GM12878 (cell line): ENCODE measurements around the gene OGFR. TPM values are rescaled to one million over a fixed set of nuclear protein-coding genes. Genes with fewer than 3 reads are reported as not detected.

ENCODE experiments used
- ATAC-seq: fragments of 200-7000 bp; cut with Tn5 transposase; 3 replicates; pipeline ENCODE4 v1.9.1; 2020; ENCODE audit warnings: mild to moderate bottlenecking, moderate library complexity
- BruUV-seq: library from RNA; stranded (reverse); fragments of 400-500 nt; replicated peaks from 2 replicates; lab custom pipeline; 2021; lab: Mats Ljungman, UMichigan
- CTCF ChIA-PET: fragments of 300-600 bp; sonication (Branson Sonifier 250); formaldehyde crosslinking; extraction: SDS; loops from one replicate; lab custom pipeline; 2021; ENCODE audit warnings: inconsistent platforms; lab: Yijun Ruan, JAX
- POLR2A ChIA-PET: fragments of 350-600 bp; formaldehyde crosslinking; extraction: SDS; loops from one replicate; lab custom pipeline; 2021; ENCODE audit warnings: inconsistent platforms; lab: Charles Lee
- RAD21 ChIA-PET: fragments of 300-600 bp; sonication (Branson Sonifier 250); formaldehyde crosslinking; loops from one replicate; lab custom pipeline; 2023; ENCODE audit warnings: antibody characterized with exemption; ENCODE audit not compliant: unreplicated experiment; lab: Charles Lee
- SMC1A ChIA-PET: fragments of 300-600 bp; sonication (Branson Sonifier 250); formaldehyde crosslinking; loops from one replicate; lab custom pipeline; 2023; ENCODE audit not compliant: unreplicated experiment, uncharacterized antibody; lab: Charles Lee
- DNase-seq: peaks from one replicate; pipeline ENCODE4 v3.0.0-alpha.2; 2011; ENCODE audit warnings: low read depth, low spot score
- FAIRE-seq: peaks from 3 replicates; lab custom pipeline; 2011; peaks lifted over from hg19 to GRCh38; lab: Jason Lieb, UNC
- H2AFZ ChIP-seq: 2 replicates; pipeline ENCODE4 v1.6.0; 2011; ENCODE audit warnings: low read depth, low read length, control low read depth; ENCODE audit not compliant: control insufficient read depth
- H3K27ac ChIP-seq: 2 replicates; pipeline ENCODE4 v1.5.1; 2011; ENCODE audit warnings: control low read depth; ENCODE audit not compliant: control insufficient read depth, insufficient read depth
- H3K27me3 ChIP-seq, 2 experiments: replicated peaks in 1 of 2; 2 replicates each; pipeline versions ENCODE4 v1.6.0 to v1.6.1; 2011; ENCODE audit warnings: low read length in 1 of 2; ENCODE audit not compliant: control insufficient read depth in 2 of 2, insufficient read depth in 2 of 2
- H3K36me3 ChIP-seq, 2 experiments: 2 replicates each; pipeline ENCODE4 v1.5.1; 2011; ENCODE audit warnings: low read length in 1 of 2; ENCODE audit not compliant: control insufficient read depth in 2 of 2, insufficient read depth in 2 of 2
- H3K4me1 ChIP-seq: 2 replicates; pipeline ENCODE4 v1.6.1; 2011; ENCODE audit warnings: mild to moderate bottlenecking, low read length, moderate library complexity, mixed read lengths; ENCODE audit not compliant: control insufficient read depth, insufficient read depth
- H3K4me2 ChIP-seq: 2 replicates; pipeline ENCODE4 v1.6.0; 2011; ENCODE audit warnings: control low read depth; ENCODE audit not compliant: control insufficient read depth, insufficient read depth
- H3K4me3 ChIP-seq: fragments of 200-600 bp; sonication (generic); 2 replicates; pipeline ENCODE4 v1.5.1; 2016
- H3K79me2 ChIP-seq: 2 replicates; pipeline ENCODE4 v1.6.0; 2011; ENCODE audit warnings: low read length; ENCODE audit not compliant: control insufficient read depth, insufficient read depth
- H3K9ac ChIP-seq: 2 replicates; pipeline ENCODE4 v1.8.0; 2011; ENCODE audit warnings: low read length, control low read depth, mixed read lengths; ENCODE audit not compliant: control insufficient read depth, insufficient read depth
- H3K9me3 ChIP-seq: replicated peaks from 3 replicates; pipeline ENCODE4 v1.5.1; 2011; ENCODE audit warnings: mild to moderate bottlenecking, low read length; ENCODE audit not compliant: control insufficient read depth, insufficient read depth
- H4K20me1 ChIP-seq: 2 replicates; pipeline ENCODE4 v1.6.0; 2011; ENCODE audit not compliant: control insufficient read depth, insufficient read depth
- ASH2L ChIP-seq: fragments of 300-600, 200-600 bp; sonication (generic); IDR thresholded peaks from 2 replicates; pipeline ENCODE4 v1.6.1; 2017; ENCODE audit warnings: low read depth, mild to moderate bottlenecking, borderline replicate concordance
- BMI1 ChIP-seq: fragments of 450-650 bp; IDR thresholded peaks from 2 replicates; pipeline ENCODE4 v1.6.1; 2016; ENCODE audit warnings: mild to moderate bottlenecking, moderate library complexity, borderline replicate concordance
- DPF2 ChIP-seq: fragments of 450-650 bp; IDR thresholded peaks from 2 replicates; pipeline ENCODE4 v1.6.1; 2017; ENCODE audit warnings: mild to moderate bottlenecking
- GABPA ChIP-seq: IDR thresholded peaks from 2 replicates; pipeline ENCODE4 v1.6.1; 2014; ENCODE audit warnings: antibody characterized with exemption, low read depth, mild to moderate bottlenecking, inconsistent platforms
- MEF2B ChIP-seq: fragments of 450-650 bp; IDR thresholded peaks from 2 replicates; pipeline ENCODE4 v1.6.1; 2018; ENCODE audit warnings: mild to moderate bottlenecking, moderate library complexity; ENCODE audit not compliant: partially characterized antibody, poor library complexity, severe bottlenecking
- NBN ChIP-seq: fragments of 450-650 bp; IDR thresholded peaks from 2 replicates; pipeline ENCODE4 v1.6.1; 2016
- NFIC ChIP-seq: IDR thresholded peaks from 2 replicates; pipeline ENCODE4 v1.6.1; 2012; ENCODE audit warnings: low read depth, mild to moderate bottlenecking, inconsistent platforms, low read length, moderate library complexity
- TCF12 ChIP-seq: IDR thresholded peaks from 2 replicates; pipeline ENCODE4 v1.6.1; 2011; ENCODE audit warnings: low read depth, mild to moderate bottlenecking, low read length
- TCF7 ChIP-seq: IDR thresholded peaks from 2 replicates; pipeline ENCODE4 v1.6.1; 2014; ENCODE audit warnings: antibody characterized with exemption, borderline replicate concordance
- WGBS: methylation state at CpG from one replicate; pipeline ENCODE4 v1.1.6; 2016; ENCODE audit warnings: low lambda C conversion rate; ENCODE audit not compliant: insufficient replicate concordance, insufficient coverage; ENCODE audit errors: missing lambda C conversion rate; 5-methylcytosine and 5-hydroxymethylcytosine counted together
- in situ Hi-C: fragments of 300-500 bp; cut with MboI; formaldehyde crosslinking; loops from 9 replicates; pipeline ENCODE4 v1.14.3; 2018; ENCODE audit warnings: mixed read lengths
- intact Hi-C: fragments of 100-400 bp; cut with micrococcal nuclease; formaldehyde crosslinking; loops from one replicate; pipeline ENCODE4 v1.14.2; 2022; ENCODE audit not compliant: unreplicated experiment
- polyA plus RNA-seq, 11 experiments: library from polyadenylated mRNA; depleted of rRNA in 4 of 11; unstranded in 6 of 11; stranded (reverse) in 5 of 11; fragments of >200 nt; fragmentation: Nextera tagmentation in 4 of 11; fragmentation: Illumina TruSeq in 1 of 11; extraction: Ambion mirVana in 4 of 11; extraction: Trizol in 1 of 11; gene quantifications; 1 replicate in 1 of 11; 2 replicates in 10 of 11; pipeline versions ENCODE4 v1.2.1 to v1.2.3, GENCODE V29; 2011 to 2016; ENCODE audit warnings: inconsistent platforms in 2 of 11, missing spikeins in 2 of 11, low read depth in 1 of 11
- total RNA-seq, 4 experiments: library from RNA; depleted of rRNA in 3 of 4; stranded (reverse); fragments of >200 nt in 3 of 4; fragmentation: Illumina TruSeq in 1 of 4; extraction: Trizol in 1 of 4; gene quantifications; 2 replicates each; pipeline versions ENCODE4 v1.2.1 to v1.2.3, GENCODE V29; 2013 to 2021
- TF ChIP-seq, protein P1 (sequence below): fragments of 450-650 bp; IDR thresholded peaks from 2 replicates; pipeline ENCODE4 v1.6.1; 2017; ENCODE audit warnings: borderline replicate concordance
- TF ChIP-seq, protein P2 (sequence below): IDR thresholded peaks from 2 replicates; pipeline ENCODE4 v1.6.1; 2011; ENCODE audit warnings: low read depth, low read length, improper control_type of control experiment, borderline replicate concordance
- TF ChIP-seq, protein P3 (sequence below): IDR thresholded peaks from 2 replicates; pipeline ENCODE4 v1.6.1; 2011; ENCODE audit warnings: borderline replicate concordance, low read depth, mild to moderate bottlenecking, moderate library complexity, mixed read lengths, low read length; ENCODE audit not compliant: insufficient read depth; ENCODE audit errors: extremely low read length
- TF ChIP-seq, protein P4 (sequence below): IDR thresholded peaks from 2 replicates; pipeline ENCODE4 v1.6.1; 2012; ENCODE audit warnings: low read depth, low read length, improper control_type of control experiment
- TF ChIP-seq, protein P5 (sequence below): fragments of 450-650 bp; IDR thresholded peaks from 2 replicates; pipeline ENCODE4 v1.6.1; 2018; ENCODE audit warnings: borderline replicate concordance, mild to moderate bottlenecking; ENCODE audit not compliant: partially characterized antibody

OGFR gene
- total and polyA plus RNA-seq, 10 of the 15 experiments (the other 5 are each of a cell fraction or from before 2014, with no cell fraction given), result 0.72 to 62.1 (median 27.3) TPM

DNA sequence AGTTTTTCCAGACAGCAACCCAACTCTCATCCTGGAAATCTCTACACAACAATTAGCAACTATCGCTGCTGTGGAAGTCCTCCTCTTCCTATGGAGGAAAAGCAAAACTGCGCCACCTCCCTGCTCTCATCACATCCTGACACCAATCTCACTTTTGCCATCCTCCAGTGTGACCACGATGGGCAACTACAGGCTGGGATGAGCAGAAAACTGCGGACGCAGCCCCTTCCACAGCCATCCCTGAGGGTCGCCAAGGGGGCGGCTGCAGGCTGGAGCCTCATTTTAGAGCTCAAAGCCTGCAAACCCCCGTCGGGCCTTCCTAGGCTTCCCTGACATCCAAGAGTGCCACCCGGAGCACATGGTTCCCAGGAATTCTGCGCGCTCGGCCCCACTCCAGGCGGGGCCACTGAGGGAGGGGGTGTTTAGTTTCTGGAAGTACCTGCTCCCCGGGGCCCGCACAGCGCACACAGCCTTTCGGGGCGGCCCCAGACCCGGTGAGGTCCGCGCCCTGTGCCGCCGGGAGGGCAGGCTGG, 55.8 kb downstream of the OGFR start:
- DNase-seq (no peak), ATAC-seq (no peak), FAIRE-seq (no peak)
- intact Hi-C loops (no loop called here), in situ Hi-C loops (no loop called here)
- peak overlapping the region; percentile 38 for H3K9ac ChIP-seq
- 47% methylated on average over 24 of the region's 24 CpGs for WGBS
- H4K20me1 ChIP-seq, result no peaks in the 10 kb centered on the region
- RAD21 ChIA-PET, result no interaction called here
- peaks cover 5% of the 10 kb centered on the region for H3K4me1 ChIP-seq
- BruUV-seq, result no TSS peak
- no peaks in the 10 kb centered on the region for H3K9me3 ChIP-seq
- no peaks in the 10 kb centered on the region for H3K36me3 ChIP-seq
- SMC1A ChIA-PET, result interaction anchor here (1.0 to 1.4 kb wide), 2 partner anchors 38 to 94 kb away, joined by 3 read pairs; no protein-coding TSS in a partner anchor
- H3K27ac ChIP-seq, result no peak overlapping the region
- peak overlapping the region; percentile 89 for H3K4me2 ChIP-seq
- H3K4me3 ChIP-seq, result peak overlapping the region; percentile 75
- H3K79me2 ChIP-seq, result peaks cover 3% of the 10 kb centered on the region; the same call in 1 of the 2 replicates
- no peaks in the 10 kb centered on the region; a peak in 1 of 4 replicates for H3K27me3 ChIP-seq
- no peak overlapping the region for H2AFZ ChIP-seq
- CTCF ChIA-PET, result interaction anchor here (1.3 kb wide), 1 partner anchor 38 kb away, joined by 3 read pairs; no protein-coding TSS in a partner anchor
- POLR2A ChIA-PET, result no interaction called here
- TF ChIP-seq GABPA (no peak), NFIC (no peak), BMI1 (no peak), TCF12 (no peak), TCF7 (no peak), MEF2B (no peak), DPF2 (no peak), ASH2L (no peak), NBN (no peak)
- TF ChIP-seq, protein P1, sequence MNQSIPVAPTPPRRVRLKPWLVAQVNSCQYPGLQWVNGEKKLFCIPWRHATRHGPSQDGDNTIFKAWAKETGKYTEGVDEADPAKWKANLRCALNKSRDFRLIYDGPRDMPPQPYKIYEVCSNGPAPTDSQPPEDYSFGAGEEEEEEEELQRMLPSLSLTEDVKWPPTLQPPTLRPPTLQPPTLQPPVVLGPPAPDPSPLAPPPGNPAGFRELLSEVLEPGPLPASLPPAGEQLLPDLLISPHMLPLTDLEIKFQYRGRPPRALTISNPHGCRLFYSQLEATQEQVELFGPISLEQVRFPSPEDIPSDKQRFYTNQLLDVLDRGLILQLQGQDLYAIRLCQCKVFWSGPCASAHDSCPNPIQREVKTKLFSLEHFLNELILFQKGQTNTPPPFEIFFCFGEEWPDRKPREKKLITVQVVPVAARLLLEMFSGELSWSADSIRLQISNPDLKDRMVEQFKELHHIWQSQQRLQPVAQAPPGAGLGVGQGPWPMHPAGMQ, result no peak
- TF ChIP-seq, protein P2, sequence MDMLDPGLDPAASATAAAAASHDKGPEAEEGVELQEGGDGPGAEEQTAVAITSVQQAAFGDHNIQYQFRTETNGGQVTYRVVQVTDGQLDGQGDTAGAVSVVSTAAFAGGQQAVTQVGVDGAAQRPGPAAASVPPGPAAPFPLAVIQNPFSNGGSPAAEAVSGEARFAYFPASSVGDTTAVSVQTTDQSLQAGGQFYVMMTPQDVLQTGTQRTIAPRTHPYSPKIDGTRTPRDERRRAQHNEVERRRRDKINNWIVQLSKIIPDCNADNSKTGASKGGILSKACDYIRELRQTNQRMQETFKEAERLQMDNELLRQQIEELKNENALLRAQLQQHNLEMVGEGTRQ, result no peak
- TF ChIP-seq, protein P3, sequence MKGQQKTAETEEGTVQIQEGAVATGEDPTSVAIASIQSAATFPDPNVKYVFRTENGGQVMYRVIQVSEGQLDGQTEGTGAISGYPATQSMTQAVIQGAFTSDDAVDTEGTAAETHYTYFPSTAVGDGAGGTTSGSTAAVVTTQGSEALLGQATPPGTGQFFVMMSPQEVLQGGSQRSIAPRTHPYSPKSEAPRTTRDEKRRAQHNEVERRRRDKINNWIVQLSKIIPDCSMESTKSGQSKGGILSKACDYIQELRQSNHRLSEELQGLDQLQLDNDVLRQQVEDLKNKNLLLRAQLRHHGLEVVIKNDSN, result no peak
- TF ChIP-seq, protein P4, sequence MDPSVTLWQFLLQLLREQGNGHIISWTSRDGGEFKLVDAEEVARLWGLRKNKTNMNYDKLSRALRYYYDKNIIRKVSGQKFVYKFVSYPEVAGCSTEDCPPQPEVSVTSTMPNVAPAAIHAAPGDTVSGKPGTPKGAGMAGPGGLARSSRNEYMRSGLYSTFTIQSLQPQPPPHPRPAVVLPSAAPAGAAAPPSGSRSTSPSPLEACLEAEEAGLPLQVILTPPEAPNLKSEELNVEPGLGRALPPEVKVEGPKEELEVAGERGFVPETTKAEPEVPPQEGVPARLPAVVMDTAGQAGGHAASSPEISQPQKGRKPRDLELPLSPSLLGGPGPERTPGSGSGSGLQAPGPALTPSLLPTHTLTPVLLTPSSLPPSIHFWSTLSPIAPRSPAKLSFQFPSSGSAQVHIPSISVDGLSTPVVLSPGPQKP, result no peak
- TF ChIP-seq, protein P5, sequence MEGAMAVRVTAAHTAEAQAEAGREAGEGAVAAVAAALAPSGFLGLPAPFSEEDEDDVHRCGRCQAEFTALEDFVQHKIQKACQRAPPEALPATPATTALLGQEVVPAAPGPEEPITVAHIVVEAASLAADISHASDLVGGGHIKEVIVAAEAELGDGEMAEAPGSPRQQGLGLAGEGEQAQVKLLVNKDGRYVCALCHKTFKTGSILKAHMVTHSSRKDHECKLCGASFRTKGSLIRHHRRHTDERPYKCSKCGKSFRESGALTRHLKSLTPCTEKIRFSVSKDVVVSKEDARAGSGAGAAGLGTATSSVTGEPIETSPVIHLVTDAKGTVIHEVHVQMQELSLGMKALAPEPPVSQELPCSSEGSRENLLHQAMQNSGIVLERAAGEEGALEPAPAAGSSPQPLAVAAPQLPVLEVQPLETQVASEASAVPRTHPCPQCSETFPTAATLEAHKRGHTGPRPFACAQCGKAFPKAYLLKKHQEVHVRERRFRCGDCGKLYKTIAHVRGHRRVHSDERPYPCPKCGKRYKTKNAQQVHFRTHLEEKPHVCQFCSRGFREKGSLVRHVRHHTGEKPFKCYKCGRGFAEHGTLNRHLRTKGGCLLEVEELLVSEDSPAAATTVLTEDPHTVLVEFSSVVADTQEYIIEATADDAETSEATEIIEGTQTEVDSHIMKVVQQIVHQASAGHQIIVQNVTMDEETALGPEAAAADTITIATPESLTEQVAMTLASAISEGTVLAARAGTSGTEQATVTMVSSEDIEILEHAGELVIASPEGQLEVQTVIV, result no peak
